Activated T-helper 17 cell treated with anti-CD3 and anti-CD28 coated beads, Interleukin-2, amount 50 U/mL, for 72 hours (primary cell): ENCODE data around the gene TIGD7. TPM values are rescaled to one million over a fixed set of nuclear protein-coding genes. Genes with fewer than 3 reads are reported as not detected.
"Not testable (repeated sequence)": the region's sequence is repeated elsewhere in the genome, so short reads cannot be mapped to it uniquely, and the experiment has no call there.

Experiments used
- ATAC-seq: fragments of 150-1000 bp; cut with Tn5 transposase; replicated peaks from 2 replicates; pipeline ENCODE4 v1.10.0; 2021; ENCODE audit warnings: mild to moderate bottlenecking, moderate library complexity
- H3K27ac Mint-ChIP-seq: one replicate; pipeline ENCODE4 v1.8.0; 2022; ENCODE audit warnings: mixed read lengths
- H3K27me3 Mint-ChIP-seq: one replicate; pipeline ENCODE4 v1.8.0; 2022; ENCODE audit warnings: mixed read lengths
- H3K36me3 Mint-ChIP-seq: one replicate; pipeline ENCODE4 v1.8.0; 2022; ENCODE audit warnings: low read depth, mild to moderate bottlenecking, mixed read lengths
- H3K4me1 Mint-ChIP-seq: one replicate; pipeline ENCODE4 v1.8.0; 2022; ENCODE audit warnings: mixed read lengths
- H3K4me3 Mint-ChIP-seq: one replicate; pipeline ENCODE4 v1.8.0; 2022; ENCODE audit warnings: mild to moderate bottlenecking, mixed read lengths
- H3K9me3 Mint-ChIP-seq: one replicate; pipeline ENCODE4 v1.8.0; 2022; ENCODE audit warnings: mixed read lengths
- total RNA-seq, 2 donors: library from RNA; stranded (reverse); gene quantifications; one replicate each; pipeline ENCODE4 v1.2.3, GENCODE V29; 2022

Gene TIGD7
- total RNA-seq, 2 donors from 2014 or later = 2.3 to 4.0 TPM

DNA sequence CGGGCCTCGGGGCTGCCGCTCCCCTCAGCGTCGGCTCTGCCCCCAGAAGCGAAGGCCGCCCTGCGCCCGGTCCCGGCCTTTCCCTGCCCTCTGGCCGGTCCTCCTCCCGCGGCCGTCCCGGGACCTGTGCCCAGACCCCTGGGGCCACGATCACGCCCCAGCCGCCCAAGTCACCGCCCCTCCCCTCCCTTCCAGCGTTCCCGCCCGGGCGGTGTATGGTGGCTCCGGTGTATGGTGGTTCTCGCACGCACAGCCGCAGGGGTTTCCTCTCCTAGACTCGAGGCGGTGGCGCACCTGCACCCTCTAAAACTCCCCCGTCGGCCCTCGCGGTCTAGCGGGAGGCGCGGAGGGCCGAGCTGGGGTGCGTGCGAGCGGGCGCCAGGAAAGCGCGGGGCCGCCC is 10.0 kb downstream of the TIGD7 start:
- no peak for ATAC-seq
- Mint-ChIP-seq H3K27ac (no peak overlapping the region), H3K4me1 (no peaks in the 10 kb centered on the region), H3K4me3 (no peak overlapping the region), H3K36me3 (peaks cover 65% of the 10 kb centered on the region), H3K9me3 (peaks cover 18% of the 10 kb centered on the region), H3K27me3 (no peaks in the 10 kb centered on the region)

- Mint-ChIP-seq H3K4me3 (no peak overlapping the region), H3K27ac (no peak overlapping the region), H3K27me3 (no peaks in the 10 kb centered on the region), H3K9me3 (peaks cover 13% of the 10 kb centered on the region), H3K36me3 (peaks cover 83% of the 10 kb centered on the region), H3K4me1 (no peaks in the 10 kb centered on the region)
- no peak for ATAC-seq
Observed at GRCh38 chr16:3292604-3293003, 12.6 kb downstream of the TIGD7 start.

- Mint-ChIP-seq H3K4me1 (no peaks in the 10 kb centered on the region), H3K9me3 (peaks cover 9% of the 10 kb centered on the region), H3K36me3 (peaks cover 94% of the 10 kb centered on the region), H3K4me3 (no peak overlapping the region), H3K27me3 (no peaks in the 10 kb centered on the region), H3K27ac (no peak overlapping the region)
- no peak for ATAC-seq
Observed at GRCh38 chr16:3289998-3290673, 15.1 kb downstream of the TIGD7 start.

DNA sequence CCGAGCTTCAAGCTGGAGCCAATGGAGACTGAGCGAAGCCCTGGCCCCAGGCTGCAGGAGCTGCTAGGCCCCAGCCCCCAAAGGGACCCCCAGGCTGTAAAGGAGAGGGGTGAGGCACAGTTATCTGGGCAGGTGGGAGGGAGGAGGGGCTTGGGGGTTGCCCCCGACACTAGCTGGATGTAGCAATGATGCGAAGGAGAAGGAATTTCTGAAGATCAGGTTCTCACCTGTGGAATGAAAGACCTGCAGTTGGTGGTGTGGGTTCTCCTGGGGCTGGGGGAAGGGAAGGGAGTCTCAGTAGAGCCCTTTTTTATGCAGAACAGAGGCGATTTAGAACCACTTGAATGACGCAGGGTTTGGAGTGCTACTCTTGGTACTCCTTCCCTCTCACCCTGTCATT is 20.1 kb downstream of the TIGD7 start:
- Mint-ChIP-seq H3K27me3 (no peaks in the 10 kb centered on the region), H3K36me3 (peaks cover 73% of the 10 kb centered on the region), H3K9me3 (no peaks in the 10 kb centered on the region), H3K4me3 (peak overlapping the region; percentile 98), H3K27ac (no peak overlapping the region), H3K4me1 (peaks cover 9% of the 10 kb centered on the region)
- no peak for ATAC-seq

DNA sequence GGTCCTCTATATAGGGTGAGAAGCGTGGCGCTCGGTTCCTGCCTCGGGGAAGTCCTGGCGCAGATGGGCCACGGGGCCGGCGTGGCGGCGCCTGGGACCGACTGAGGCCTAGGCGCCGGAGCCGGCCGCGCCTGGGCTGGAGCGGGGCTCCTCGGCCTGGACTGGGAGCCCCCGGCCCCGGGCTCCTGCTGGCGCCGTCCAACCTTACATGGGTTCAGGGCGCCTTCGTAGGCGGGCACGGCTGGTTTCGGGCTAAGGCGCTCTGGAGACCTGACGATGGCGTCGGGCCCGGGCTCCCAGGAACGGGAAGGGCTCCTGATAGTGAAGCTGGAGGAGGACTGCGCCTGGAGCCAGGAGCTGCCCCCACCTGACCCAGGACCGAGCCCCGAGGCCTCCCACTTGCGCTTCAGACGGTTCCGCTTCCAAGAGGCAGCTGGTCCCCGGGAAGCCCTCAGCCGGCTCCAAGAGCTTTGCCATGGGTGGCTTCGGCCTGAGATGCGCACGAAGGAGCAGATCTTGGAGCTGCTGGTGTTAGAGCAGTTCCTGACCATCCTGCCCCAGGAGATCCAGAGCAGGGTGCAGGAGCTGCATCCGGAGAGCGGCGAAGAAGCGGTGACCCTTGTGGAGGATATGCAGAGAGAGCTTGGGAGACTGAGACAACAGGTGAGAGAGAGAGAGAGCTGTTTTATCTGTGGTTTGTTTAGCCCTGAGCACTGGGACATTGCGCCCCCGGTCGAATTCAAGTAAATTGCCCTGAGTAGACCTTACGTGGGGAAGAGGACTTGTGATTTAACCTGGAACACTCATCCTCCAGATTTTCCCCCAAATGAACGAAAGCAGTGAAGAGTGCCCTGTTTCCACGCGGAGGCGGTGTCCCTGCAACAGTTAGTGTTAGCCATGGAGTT is 21.4 kb downstream of the TIGD7 start:
- Mint-ChIP-seq H3K36me3 (peaks cover 60% of the 10 kb centered on the region), H3K27ac (peak overlapping the region; percentile 97), H3K9me3 (no peaks in the 10 kb centered on the region), H3K4me1 (peaks cover 9% of the 10 kb centered on the region), H3K4me3 (peak overlapping the region; percentile 98), H3K27me3 (no peaks in the 10 kb centered on the region)
- ATAC-seq = no peak

GRCh38 chr16:3282730-3283542 is 22.3 kb downstream of the TIGD7 start, which contains the start of gene ZNF263:
TSS of gene ZNF263 (plus strand) at chr16:3283491. CDS start at chr16:3283819, 328 bp downstream.
- Mint-ChIP-seq H3K27me3 (no peaks in the 10 kb centered on the region), H3K27ac (peak within 1 kb of the TSS; percentile 97), H3K4me3 (peak within 1 kb of the TSS; percentile 98), H3K4me1 (peaks cover 9% of the 10 kb centered on the region), H3K36me3 (peaks cover 51% of the 10 kb centered on the region), H3K9me3 (no peaks in the 10 kb centered on the region)
- peak; percentile 92 for ATAC-seq

DNA sequence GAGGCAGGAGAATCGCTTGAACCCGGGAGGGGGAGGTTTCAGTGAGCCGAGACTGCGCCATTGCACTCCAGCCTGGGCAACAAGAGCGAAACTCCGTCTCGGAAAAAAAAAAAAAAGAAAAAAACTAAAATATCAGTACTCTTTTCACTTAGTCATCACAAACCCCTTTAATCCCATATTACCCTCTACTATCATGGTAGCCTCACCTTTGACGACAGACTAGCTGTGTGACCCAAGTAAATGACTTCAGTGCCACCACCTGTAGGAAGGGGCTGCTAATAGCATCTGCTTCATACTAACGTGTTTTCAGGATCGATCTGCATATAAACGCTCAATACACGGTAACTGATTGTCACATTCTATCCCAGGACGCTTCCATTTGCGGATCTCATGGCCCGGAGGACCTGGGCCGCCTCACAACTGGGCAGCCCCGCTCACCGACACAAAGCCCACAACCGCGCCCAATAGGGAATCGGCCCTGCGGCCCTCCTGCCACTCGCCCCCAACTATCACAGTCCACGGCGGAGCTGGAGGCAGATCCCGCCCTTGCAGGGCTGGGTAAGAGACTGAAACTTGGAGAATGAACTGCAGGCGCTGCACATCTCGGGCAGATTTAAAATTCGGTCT is 23.0 kb downstream of the TIGD7 start:
- Mint-ChIP-seq H3K27ac (peak overlapping the region; percentile 97), H3K4me1 (peaks cover 9% of the 10 kb centered on the region), H3K27me3 (no peaks in the 10 kb centered on the region), H3K9me3 (no peaks in the 10 kb centered on the region), H3K36me3 (peaks cover 44% of the 10 kb centered on the region), H3K4me3 (peak overlapping the region; percentile 98)
- ATAC-seq = peak; percentile 43

- Mint-ChIP-seq H3K27me3 (peaks cover under 1% of the 10 kb centered on the region), H3K36me3 (peaks cover 35% of the 10 kb centered on the region), H3K9me3 (no peaks in the 10 kb centered on the region), H3K27ac (no peak overlapping the region), H3K4me3 (peak overlapping the region; percentile 98), H3K4me1 (peaks cover 9% of the 10 kb centered on the region)
- ATAC-seq = no peak
Observed at GRCh38 chr16:3281222-3281820, 23.9 kb downstream of the TIGD7 start.

GRCh38 chr16:3276679-3277078 is 28.6 kb downstream of the TIGD7 start:
- Mint-ChIP-seq H3K4me3 (no peak overlapping the region), H3K4me1 (no peaks in the 10 kb centered on the region), H3K27me3 (peaks cover 2% of the 10 kb centered on the region), H3K9me3 (no peaks in the 10 kb centered on the region), H3K27ac (no peak overlapping the region), H3K36me3 (no peaks in the 10 kb centered on the region)
- no peak for ATAC-seq

DNA sequence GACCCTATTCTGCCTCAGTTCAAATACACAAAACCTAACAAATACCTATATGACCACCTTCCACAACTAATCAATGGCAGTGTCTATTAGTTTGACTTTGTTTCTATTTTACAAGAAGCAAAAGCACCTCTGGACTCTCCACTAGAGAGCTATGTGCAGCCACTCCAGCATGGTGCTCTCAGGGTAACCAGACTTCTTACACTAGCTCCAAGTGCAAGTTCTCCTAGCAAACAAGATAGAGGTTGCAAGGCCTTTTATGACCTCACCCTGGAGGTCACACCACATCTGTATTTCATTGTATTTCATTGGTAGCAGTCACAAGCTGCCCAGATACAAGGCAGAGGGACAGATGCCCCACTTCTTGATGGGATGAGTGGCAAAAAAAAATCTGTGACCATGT is 30.3 kb downstream of the TIGD7 start:
- Mint-ChIP-seq H3K36me3 (no peaks in the 10 kb centered on the region), H3K9me3 (no peaks in the 10 kb centered on the region), H3K4me3 (no peak overlapping the region), H3K27ac (no peak overlapping the region), H3K27me3 (peaks cover 2% of the 10 kb centered on the region), H3K4me1 (no peaks in the 10 kb centered on the region)
- ATAC-seq = no peak

GRCh38 chr16:3274490-3274889 is 30.7 kb downstream of the TIGD7 start:
- Mint-ChIP-seq H3K27me3 (peaks cover 2% of the 10 kb centered on the region), H3K36me3 (no peaks in the 10 kb centered on the region), H3K27ac (no peak overlapping the region), H3K4me3 (no peak overlapping the region), H3K4me1 (no peaks in the 10 kb centered on the region), H3K9me3 (no peaks in the 10 kb centered on the region)
- no peak for ATAC-seq

DNA sequence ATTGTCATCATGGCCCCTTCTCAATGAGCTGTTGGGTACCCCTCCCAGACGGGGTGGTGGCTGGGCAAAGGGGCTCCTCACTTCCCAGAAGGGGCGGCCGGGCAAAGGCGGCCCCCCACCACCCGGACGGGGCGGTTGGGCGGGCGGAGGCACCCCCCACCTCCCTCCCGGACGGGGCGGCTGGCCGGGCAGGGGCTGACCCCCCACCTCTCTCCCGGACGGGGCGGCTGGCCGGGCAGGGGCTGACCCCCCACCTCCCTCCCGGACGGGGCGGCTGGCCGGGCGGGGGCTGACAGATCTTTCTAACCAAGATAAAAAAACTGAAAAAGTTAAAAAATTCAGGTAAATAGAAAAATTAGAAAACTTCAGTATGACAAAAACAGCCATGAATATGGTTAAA is 33.9 kb downstream of the TIGD7 start:
- not testable (repeated sequence) for H3K27ac Mint-ChIP-seq, H3K4me3 Mint-ChIP-seq, ATAC-seq, H3K27me3 Mint-ChIP-seq, H3K4me1 Mint-ChIP-seq, H3K9me3 Mint-ChIP-seq, H3K36me3 Mint-ChIP-seq

GRCh38 chr16:3270718-3271117 is 34.5 kb downstream of the TIGD7 start:
- not testable (repeated sequence) for H3K9me3 Mint-ChIP-seq, H3K27me3 Mint-ChIP-seq, H3K4me1 Mint-ChIP-seq, H3K36me3 Mint-ChIP-seq, ATAC-seq, H3K4me3 Mint-ChIP-seq, H3K27ac Mint-ChIP-seq

DNA sequence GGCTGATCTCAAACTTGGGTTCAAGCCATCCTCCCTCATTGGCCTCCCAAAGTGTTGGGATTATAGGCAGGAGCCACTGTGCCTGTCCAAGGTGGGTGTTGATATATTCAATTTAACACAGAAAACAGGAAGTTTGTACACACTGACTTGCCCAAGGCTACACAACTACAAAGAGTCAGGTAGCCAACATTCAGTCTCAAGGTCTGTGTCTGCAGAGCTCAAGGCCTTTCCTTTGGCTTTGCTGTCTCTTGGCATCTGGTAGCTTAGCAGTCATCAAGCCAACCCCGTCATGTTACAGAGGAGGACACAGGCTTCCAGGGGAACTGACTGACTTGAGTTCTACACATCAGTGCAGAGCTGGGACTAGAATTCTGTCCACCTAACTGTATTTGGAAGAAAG is 36.9 kb downstream of the TIGD7 start:
- Mint-ChIP-seq H3K36me3 (peaks cover 6% of the 10 kb centered on the region), H3K27me3 (no peaks in the 10 kb centered on the region), H3K9me3 (no peaks in the 10 kb centered on the region), H3K4me1 (no peaks in the 10 kb centered on the region), H3K27ac (no peak overlapping the region), H3K4me3 (no peak overlapping the region)
- no peak for ATAC-seq
